Measurements from ENCODE around the gene ASIC1.

DNA sequence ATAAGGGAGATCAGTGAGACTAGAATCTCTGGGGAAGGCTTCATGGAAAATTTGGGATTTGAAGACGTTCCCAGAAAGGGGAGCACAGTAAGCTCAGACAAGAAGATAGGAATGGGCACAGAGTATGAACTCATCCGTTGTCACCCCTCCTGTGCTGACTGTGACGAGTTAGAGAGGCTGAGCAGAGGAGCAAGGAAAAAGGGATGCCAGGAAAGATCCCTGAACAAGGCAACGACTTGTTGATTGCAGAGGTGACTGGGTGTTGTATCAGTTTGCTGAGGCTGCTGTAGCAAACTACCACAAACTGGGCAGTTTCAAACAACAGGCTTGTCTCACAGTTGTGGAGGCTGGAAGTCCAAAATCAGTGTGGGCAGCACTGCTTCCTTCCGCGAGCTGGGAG is 40.6 kb downstream of the ASIC1 start:
- TF ChIP-seq, protein P1, sequence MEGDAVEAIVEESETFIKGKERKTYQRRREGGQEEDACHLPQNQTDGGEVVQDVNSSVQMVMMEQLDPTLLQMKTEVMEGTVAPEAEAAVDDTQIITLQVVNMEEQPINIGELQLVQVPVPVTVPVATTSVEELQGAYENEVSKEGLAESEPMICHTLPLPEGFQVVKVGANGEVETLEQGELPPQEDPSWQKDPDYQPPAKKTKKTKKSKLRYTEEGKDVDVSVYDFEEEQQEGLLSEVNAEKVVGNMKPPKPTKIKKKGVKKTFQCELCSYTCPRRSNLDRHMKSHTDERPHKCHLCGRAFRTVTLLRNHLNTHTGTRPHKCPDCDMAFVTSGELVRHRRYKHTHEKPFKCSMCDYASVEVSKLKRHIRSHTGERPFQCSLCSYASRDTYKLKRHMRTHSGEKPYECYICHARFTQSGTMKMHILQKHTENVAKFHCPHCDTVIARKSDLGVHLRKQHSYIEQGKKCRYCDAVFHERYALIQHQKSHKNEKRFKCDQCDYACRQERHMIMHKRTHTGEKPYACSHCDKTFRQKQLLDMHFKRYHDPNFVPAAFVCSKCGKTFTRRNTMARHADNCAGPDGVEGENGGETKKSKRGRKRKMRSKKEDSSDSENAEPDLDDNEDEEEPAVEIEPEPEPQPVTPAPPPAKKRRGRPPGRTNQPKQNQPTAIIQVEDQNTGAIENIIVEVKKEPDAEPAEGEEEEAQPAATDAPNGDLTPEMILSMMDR (IDR thresholded peaks at IDR 0.05): no peak
- TF ChIP-seq EP300 (IDR thresholded peaks at IDR 0.05): no peak

All from stomach (tissue), 4 donors.